H1 (cell line): ENCODE measurements around the gene NT5C3B. TPM values are rescaled to one million over a fixed set of nuclear protein-coding genes. Genes with fewer than 3 reads are reported as not detected.
A peak's percentile ranks its signal among the peaks of the same experiment; 100 is the strongest.

Experiments used
- CTCF ChIA-PET: fragments of 300-600 bp; sonication (Branson Sonifier 250); formaldehyde crosslinking; loops from one replicate; lab custom pipeline; 2021; ENCODE audit not compliant: partially characterized antibody; lab: Charles Lee
- POLR2A ChIA-PET: fragments of 300-600 bp; sonication (Branson Sonifier 250); formaldehyde crosslinking; loops from one replicate; lab custom pipeline; 2021; ENCODE audit warnings: inconsistent platforms; ENCODE audit not compliant: partially characterized antibody; lab: Charles Lee
- DNase-seq, 2 experiments: peaks; one replicate each; pipeline versions ENCODE4 v3.0.0 to v3.0.0-alpha.2; 2010 to 2022; ENCODE audit warnings: low spot score in 2 of 2, low read depth in 1 of 2, mixed read lengths in 1 of 2
- FAIRE-seq: peaks from 2 replicates; lab custom pipeline; 2011; peaks lifted over from hg19 to GRCh38; lab: Jason Lieb, UNC
- H2AFZ ChIP-seq: 2 replicates; pipeline ENCODE4 v1.8.1; 2012; ENCODE audit warnings: low read length, inconsistent platforms
- H2AK5ac ChIP-seq: 2 replicates; pipeline ENCODE4 v1.6.1; 2013; ENCODE audit warnings: low read depth, low read length
- H2BK120ac ChIP-seq: replicated peaks from 2 replicates; pipeline ENCODE3; 2013; ENCODE audit warnings: low read depth, low read length, inconsistent platforms
- H2BK12ac ChIP-seq: 2 replicates; pipeline ENCODE4 v1.6.1; 2013; ENCODE audit warnings: low read depth, low read length
- H2BK15ac ChIP-seq: 2 replicates; pipeline ENCODE4 v1.6.1; 2013; ENCODE audit warnings: low read length
- H2BK20ac ChIP-seq: 2 replicates; pipeline ENCODE4 v1.6.1; 2013; ENCODE audit warnings: low read length
- H2BK5ac ChIP-seq: 2 replicates; pipeline ENCODE4 v1.6.1; 2013; ENCODE audit warnings: low read depth, low read length
- H3K14ac ChIP-seq: 2 replicates; pipeline ENCODE4 v1.6.1; 2013; ENCODE audit warnings: inconsistent platforms; ENCODE audit not compliant: insufficient read length
- H3K18ac ChIP-seq: 2 replicates; pipeline ENCODE4 v1.6.1; 2013; ENCODE audit warnings: low read length; ENCODE audit errors: extremely low read depth
- H3K23ac ChIP-seq: 2 replicates; pipeline ENCODE4 v1.6.1; 2013; ENCODE audit warnings: inconsistent platforms; ENCODE audit not compliant: insufficient read length
- H3K23me2 ChIP-seq: 2 replicates; pipeline ENCODE4 v1.6.1; 2013; ENCODE audit warnings: low read depth, low read length
- H3K27ac ChIP-seq: 2 replicates; pipeline ENCODE4 v1.6.1; 2011; ENCODE audit warnings: low read depth, low read length, inconsistent platforms
- H3K27me3 ChIP-seq, 4 experiments: replicated peaks in 1 of 4; 1 replicate in 1 of 4; 2 replicates in 3 of 4; pipeline versions ENCODE4 v1.6.1 to v1.8.1; 2011 to 2013; ENCODE audit warnings: low read length in 3 of 4, mild to moderate bottlenecking in 3 of 4, inconsistent platforms in 2 of 4, mixed read lengths in 2 of 4, moderate library complexity in 1 of 4; ENCODE audit not compliant: control insufficient read depth in 3 of 4, insufficient read depth in 3 of 4; ENCODE audit errors: extremely low read depth in 1 of 4
- H3K36me3 ChIP-seq, 4 experiments: 2 replicates each; pipeline versions ENCODE4 v1.6.1 to v1.8.1; 2011 to 2013; ENCODE audit warnings: mild to moderate bottlenecking in 4 of 4, low read length in 3 of 4, moderate library complexity in 2 of 4, control low read depth in 1 of 4, inconsistent platforms in 1 of 4; ENCODE audit not compliant: insufficient read depth in 4 of 4, control insufficient read depth in 2 of 4
- H3K4ac ChIP-seq: replicated peaks from 2 replicates; pipeline ENCODE3; 2013; ENCODE audit warnings: low read length, low read depth, mixed read lengths, inconsistent platforms; ENCODE audit not compliant: insufficient read length
- H3K4me1 ChIP-seq, 4 experiments: replicated peaks in 1 of 4; 1 replicate in 1 of 4; 2 replicates in 3 of 4; pipeline versions ENCODE4 v1.6.1 to v1.8.1; 2011 to 2013; ENCODE audit warnings: low read length in 3 of 4, inconsistent platforms in 2 of 4, mixed read lengths in 1 of 4; ENCODE audit not compliant: insufficient read depth in 4 of 4, control insufficient read depth in 3 of 4
- H3K4me2 ChIP-seq, 2 experiments: 2 replicates each; pipeline versions ENCODE4 v1.6.1 to v1.8.1; 2011 to 2013; ENCODE audit warnings: low read depth in 2 of 2, low read length in 2 of 2, control low read depth in 1 of 2, inconsistent platforms in 1 of 2, mild to moderate bottlenecking in 1 of 2; ENCODE audit not compliant: insufficient read depth in 1 of 2
- H3K4me3 ChIP-seq, 4 experiments: fragments of 200-600, 300-600 bp in 1 of 4; sonication (generic), shearing (Covaris generic), sonication (Bioruptor Twin) in 1 of 4; 2 replicates each; pipeline versions ENCODE4 v1.5.1 to v1.8.1; 2011 to 2016; ENCODE audit warnings: low read length in 4 of 4, low read depth in 3 of 4, control low read depth in 2 of 4, inconsistent platforms in 2 of 4, mild to moderate bottlenecking in 2 of 4, mixed read lengths in 1 of 4, moderate library complexity in 1 of 4; ENCODE audit not compliant: insufficient read depth in 2 of 4; ENCODE audit errors: extremely low read depth in 1 of 4
- H3K56ac ChIP-seq: replicated peaks from 2 replicates; pipeline ENCODE3; 2013; ENCODE audit warnings: low read depth, mild to moderate bottlenecking, mixed read lengths, low read length, inconsistent platforms; ENCODE audit not compliant: insufficient read length
- H3K79me1 ChIP-seq: 2 replicates; pipeline ENCODE4 v1.6.1; 2013; ENCODE audit warnings: low read depth, low read length, control low read depth
- H3K79me2 ChIP-seq, 2 experiments: 2 replicates each; pipeline versions ENCODE4 v1.6.1 to v1.8.1; 2012 to 2013; ENCODE audit warnings: low read length in 2 of 2, mild to moderate bottlenecking in 2 of 2, inconsistent platforms in 1 of 2; ENCODE audit not compliant: insufficient read depth in 2 of 2, control insufficient read depth in 1 of 2
- H3K9ac ChIP-seq, 4 experiments: replicated peaks in 1 of 4; 1 replicate in 1 of 4; 2 replicates in 3 of 4; pipeline versions ENCODE4 v1.6.1 to v1.8.1; 2011 to 2013; ENCODE audit warnings: low read depth in 3 of 4, low read length in 3 of 4, control low read depth in 2 of 4, mild to moderate bottlenecking in 2 of 4, moderate library complexity in 2 of 4, inconsistent platforms in 1 of 4; ENCODE audit errors: extremely low read depth in 1 of 4
- H3K9me3 ChIP-seq, 2 experiments: 2 replicates each; pipeline versions ENCODE4 v1.6.1 to v1.8.1; 2012 to 2013; ENCODE audit warnings: mild to moderate bottlenecking in 2 of 2, moderate library complexity in 2 of 2, control low read depth in 1 of 2, inconsistent platforms in 1 of 2, low read depth in 1 of 2, low read length in 1 of 2, mixed read lengths in 1 of 2; ENCODE audit not compliant: insufficient read depth in 2 of 2
- H4K20me1 ChIP-seq, 2 experiments: replicated peaks in 1 of 2; 2 replicates each; pipeline versions ENCODE3 to v1.8.1; 2011 to 2013; ENCODE audit warnings: inconsistent platforms in 2 of 2, low read length in 2 of 2, mild to moderate bottlenecking in 1 of 2; ENCODE audit not compliant: insufficient read depth in 2 of 2, control insufficient read depth in 1 of 2
- H4K5ac ChIP-seq: 2 replicates; pipeline ENCODE4 v1.6.1; 2013; ENCODE audit warnings: low read length, low read depth, mixed read lengths, inconsistent platforms; ENCODE audit not compliant: insufficient read length
- H4K8ac ChIP-seq: 2 replicates; pipeline ENCODE4 v1.8.0; 2013; ENCODE audit warnings: mild to moderate bottlenecking, moderate library complexity, low read length, inconsistent platforms; ENCODE audit not compliant: insufficient read depth; ENCODE audit errors: extremely low read depth
- H4K91ac ChIP-seq: replicated peaks from 2 replicates; pipeline ENCODE3; 2013; ENCODE audit warnings: low read length, mixed read lengths, inconsistent platforms; ENCODE audit not compliant: insufficient read length
- ASH2L ChIP-seq: fragments of 200-600, 300-600 bp; sonication (generic); IDR thresholded peaks from one replicate; pipeline ENCODE4 v1.7.1; 2017; ENCODE audit warnings: low read length
- EP300 ChIP-seq, 2 experiments: IDR thresholded peaks; 1 replicate in 1 of 2; 2 replicates in 1 of 2; pipeline ENCODE4 v1.6.1; 2011 to 2012; ENCODE audit warnings: low read depth in 2 of 2, low read length in 2 of 2, mild to moderate bottlenecking in 2 of 2, borderline replicate concordance in 1 of 2, inconsistent platforms in 1 of 2, moderate library complexity in 1 of 2
- NANOG ChIP-seq: IDR thresholded peaks from 2 replicates; pipeline ENCODE4 v1.6.1; 2011; ENCODE audit warnings: low read length, low read depth, mild to moderate bottlenecking, inconsistent platforms; ENCODE audit not compliant: insufficient read depth, poor library complexity, severe bottlenecking
- POLR2A ChIP-seq, 2 experiments: IDR thresholded peaks; 1 replicate in 1 of 2; 2 replicates in 1 of 2; pipeline ENCODE4 v1.6.1; 2011; ENCODE audit warnings: low read depth in 2 of 2, low read length in 2 of 2, mild to moderate bottlenecking in 2 of 2; ENCODE audit errors: control extremely low read depth in 1 of 2
- POU5F1 ChIP-seq: IDR thresholded peaks from 2 replicates; pipeline ENCODE4 v1.6.1; 2011; ENCODE audit warnings: low read depth, mild to moderate bottlenecking, low read length, moderate library complexity
- TEAD4 ChIP-seq: IDR thresholded peaks from 2 replicates; pipeline ENCODE4 v1.6.1; 2012; ENCODE audit warnings: low read depth, low read length, inconsistent platforms, mixed read lengths
- WGBS, 2 experiments: shearing (Covaris generic) in 1 of 2; methylation state at CpG; one replicate each; pipeline versions ENCODE4 v1.1.6 to v1.1.7; 2013 to 2015; ENCODE audit warnings: low lambda C conversion rate in 2 of 2, mixed read lengths in 2 of 2, inconsistent platforms in 1 of 2, low coverage in 1 of 2, missing lambda C conversion rate in 1 of 2; ENCODE audit not compliant: insufficient replicate concordance in 2 of 2, insufficient coverage in 1 of 2, insufficient read length in 1 of 2; ENCODE audit errors: extremely low coverage in 1 of 2, missing lambda C conversion rate in 1 of 2; 5-methylcytosine and 5-hydroxymethylcytosine counted together
- polyA plus RNA-seq, 7 experiments: library from polyadenylated mRNA; depleted of rRNA in 3 of 7; stranded (reverse) in 5 of 7; unstranded in 2 of 7; fragments of >200 nt in 5 of 7; fragments of 200-250 nt in 2 of 7; gene quantifications; 1 replicate in 5 of 7; 2 replicates in 1 of 7; 4 replicates in 1 of 7; pipeline versions ENCODE4 v1.2.1 to v1.2.3, GENCODE V29; 2011 to 2013; ENCODE audit warnings: missing spikeins in 2 of 7, mixed read lengths in 2 of 7
- total RNA-seq: library from RNA; stranded (reverse); fragmentation: NEBNext Ultra II Directional; extraction: Animal tissue kit (Norgen Biotek cat#: 25700); gene quantifications from 2 replicates; pipeline ENCODE4 v1.2.1, GENCODE V29; 2021
- TF ChIP-seq, protein P1 (sequence below): IDR thresholded peaks from 2 replicates; pipeline ENCODE4 v1.6.1; 2011; ENCODE audit warnings: low read length, improper control_type of control experiment
- TF ChIP-seq, protein P2 (sequence below): IDR thresholded peaks from 2 replicates; pipeline ENCODE4 v1.6.1; 2012; ENCODE audit warnings: low read length, inconsistent platforms

NT5C3B gene
- total and polyA plus RNA-seq, 2 of the 8 experiments (the other 6 are each of a cell fraction or from before 2014, with no cell fraction given), result 68.7 to 94.5 TPM

DNA sequence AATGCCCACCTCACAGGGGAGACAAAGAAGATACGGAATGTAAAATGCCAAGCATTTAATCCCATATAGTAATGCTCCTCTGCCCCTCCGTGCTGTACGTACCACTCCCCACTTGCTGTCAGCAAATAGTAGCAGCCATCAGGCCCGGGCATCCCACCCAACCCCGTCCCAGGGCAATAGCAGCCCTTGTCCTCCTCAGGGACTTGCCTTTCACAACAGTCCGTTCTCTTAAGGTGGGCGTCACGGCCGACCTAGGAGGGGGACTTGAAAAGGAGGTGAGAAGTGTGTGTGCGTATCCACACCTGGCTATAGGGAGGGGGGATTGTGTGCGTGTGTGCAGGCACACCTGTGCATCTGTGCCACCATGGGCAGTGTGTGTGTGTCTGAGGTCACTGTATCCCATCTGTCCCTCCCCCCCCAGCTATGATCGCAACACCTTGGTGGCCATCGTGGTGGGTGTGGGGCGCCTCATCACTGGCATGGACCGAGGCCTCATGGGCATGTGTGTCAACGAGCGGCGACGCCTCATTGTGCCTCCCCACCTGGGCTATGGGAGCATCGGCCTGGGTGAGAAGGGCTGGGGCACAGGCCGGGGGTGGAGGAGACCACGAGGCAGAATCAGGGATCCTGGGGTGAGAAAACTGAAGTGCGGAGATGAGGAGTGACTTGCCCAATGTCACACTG, 19.3 kb downstream of the NT5C3B start:
- 92% methylated on average over 20 of the region's 23 CpGs; no CpG with 5 or more reads in 1 of the 2 experiments for WGBS, 2 experiments
- Histone ChIP-seq H3K27me3 (no peaks in the 10 kb centered on the region), H3K14ac (no peak overlapping the region), H2BK12ac (peak overlapping the region; percentile 35; the same call in 1 of the 2 replicates), H4K8ac (no peak overlapping the region), H3K23ac (no peak overlapping the region), H3K36me3 (peaks cover 2 to 22% (median 3%) of the 10 kb centered on the region in 4 experiments; a peak in 2 of 8 replicates), H2BK15ac (no peak overlapping the region), H3K56ac (no peak overlapping the region), H2AFZ (no peak overlapping the region), H3K27ac (no peak overlapping the region), H3K23me2 (peaks cover 14% of the 10 kb centered on the region), H4K20me1 (peaks cover 0 to 9% of the 10 kb centered on the region in 2 experiments), H3K4me2 (no peak overlapping the region), H3K9me3 (no peaks in the 10 kb centered on the region), H3K4me3 (no peak overlapping the region), H2BK5ac (no peak overlapping the region; the same call in 1 of the 2 replicates), H3K9ac (0 out of 7 replicates have a peak overlapping the region, but pooled peaks of 1 of the 4 experiments have one; percentile 17)
- DNase-seq (no peak), FAIRE-seq (no peak)
- CTCF ChIA-PET, result interaction anchor here (0.5 to 2.9 kb wide), 3 partner anchors 15 to 38 kb away, joined by 3 to 15 read pairs (median 8); no protein-coding TSS in a partner anchor
- TF ChIP-seq, protein P1, sequence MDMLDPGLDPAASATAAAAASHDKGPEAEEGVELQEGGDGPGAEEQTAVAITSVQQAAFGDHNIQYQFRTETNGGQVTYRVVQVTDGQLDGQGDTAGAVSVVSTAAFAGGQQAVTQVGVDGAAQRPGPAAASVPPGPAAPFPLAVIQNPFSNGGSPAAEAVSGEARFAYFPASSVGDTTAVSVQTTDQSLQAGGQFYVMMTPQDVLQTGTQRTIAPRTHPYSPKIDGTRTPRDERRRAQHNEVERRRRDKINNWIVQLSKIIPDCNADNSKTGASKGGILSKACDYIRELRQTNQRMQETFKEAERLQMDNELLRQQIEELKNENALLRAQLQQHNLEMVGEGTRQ, result no peak
- no peak for TF ChIP-seq POLR2A (IDR thresholded peaks at IDR 0.05; ENCODE audit: control extremely low read depth in 1 of 2, low read depth in 2 of 2, low read length in 2 of 2)
- TF ChIP-seq, protein P2, sequence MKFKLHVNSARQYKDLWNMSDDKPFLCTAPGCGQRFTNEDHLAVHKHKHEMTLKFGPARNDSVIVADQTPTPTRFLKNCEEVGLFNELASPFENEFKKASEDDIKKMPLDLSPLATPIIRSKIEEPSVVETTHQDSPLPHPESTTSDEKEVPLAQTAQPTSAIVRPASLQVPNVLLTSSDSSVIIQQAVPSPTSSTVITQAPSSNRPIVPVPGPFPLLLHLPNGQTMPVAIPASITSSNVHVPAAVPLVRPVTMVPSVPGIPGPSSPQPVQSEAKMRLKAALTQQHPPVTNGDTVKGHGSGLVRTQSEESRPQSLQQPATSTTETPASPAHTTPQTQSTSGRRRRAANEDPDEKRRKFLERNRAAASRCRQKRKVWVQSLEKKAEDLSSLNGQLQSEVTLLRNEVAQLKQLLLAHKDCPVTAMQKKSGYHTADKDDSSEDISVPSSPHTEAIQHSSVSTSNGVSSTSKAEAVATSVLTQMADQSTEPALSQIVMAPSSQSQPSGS, result no peak
- TF ChIP-seq NANOG, result no peak
- no peak for TF ChIP-seq TEAD4
- no peak for TF ChIP-seq POU5F1
- TF ChIP-seq EP300 (IDR thresholded peaks at IDR 0.05; ENCODE audit: borderline replicate concordance in 1 of 2, low read depth in 2 of 2, low read length in 2 of 2), result no peak
- TF ChIP-seq ASH2L, result no peak
- TF ChIP-seq, all 59 proteins: peak for 0
- Histone ChIP-seq H4K5ac (no peak overlapping the region), H3K18ac (no peak overlapping the region), H2BK120ac (no peak overlapping the region), H3K79me1 (peaks cover 15% of the 10 kb centered on the region), H2BK20ac (no peak overlapping the region), H2AK5ac (no peak overlapping the region), H3K79me2 (peaks cover 0 to 28% of the 10 kb centered on the region in 2 experiments; a peak in 2 of 4 replicates), H3K4me1 (peaks cover 0 to 34% (median 18%) of the 10 kb centered on the region in 4 experiments; a peak in 6 of 7 replicates), H4K91ac (peak overlapping the region; percentile 13), H3K4ac (no peak overlapping the region)
- POLR2A ChIA-PET, result interaction anchor here (1.2 to 2.9 kb wide), 4 partner anchors 9 to 128 kb away, joined by 4 to 12 read pairs (median 8); partner anchors contain the start of gene EIF1
